NCI-H524 treated with DMSO at 0.1 percent for 48 hours (cell line): ENCODE measurements around the gene UPF3A.
"Not testable (repeated sequence)": the region's sequence is repeated elsewhere in the genome, so short reads cannot be mapped to it uniquely, and the experiment has no call there.

Experiments
- DNase-seq: peaks from one replicate; lab custom pipeline; 2025; lab: John Stamatoyannopoulos, UW

The UPF3A gene

DNA sequence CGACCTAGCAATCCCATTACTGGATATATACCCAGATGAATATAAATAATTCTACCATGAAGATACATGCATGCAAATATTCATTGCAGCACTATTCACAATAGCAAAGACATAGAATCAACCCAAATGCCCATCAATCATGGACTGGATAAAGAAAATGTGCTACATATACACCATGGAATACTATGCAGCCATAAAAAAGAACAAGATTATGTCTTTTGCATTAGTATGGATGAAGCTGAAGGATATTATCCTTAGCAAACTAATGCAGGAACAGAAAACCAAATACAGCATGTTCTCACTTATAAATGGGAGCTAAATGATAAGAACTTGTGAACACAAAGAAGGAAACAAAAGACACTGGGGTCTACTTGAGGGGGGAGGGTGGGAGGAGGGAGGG lies 55.1 kb downstream of the UPF3A start:
- not testable (repeated sequence) for DNase-seq

DNA sequence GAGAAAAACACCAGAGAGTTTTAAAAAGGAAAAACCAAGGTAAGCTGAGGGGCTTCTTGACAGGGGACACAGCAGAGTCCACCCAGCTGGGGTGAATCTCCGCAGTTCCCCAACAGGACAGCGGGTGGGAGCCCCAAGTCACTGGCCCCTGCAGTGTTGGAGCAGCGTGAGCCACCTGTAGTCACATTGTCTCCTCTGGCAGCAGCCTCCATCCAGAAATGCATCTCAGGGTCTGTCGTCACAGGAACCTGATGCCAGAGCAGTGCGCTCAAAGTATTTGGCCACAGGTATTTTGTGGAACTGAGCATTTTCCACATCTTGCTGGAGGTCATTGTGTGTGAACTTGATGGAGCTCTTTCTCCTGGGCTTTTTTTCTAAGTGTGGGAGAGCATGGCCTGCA lies 57.6 kb downstream of the UPF3A start:
- DNase-seq, result no peak

DNA sequence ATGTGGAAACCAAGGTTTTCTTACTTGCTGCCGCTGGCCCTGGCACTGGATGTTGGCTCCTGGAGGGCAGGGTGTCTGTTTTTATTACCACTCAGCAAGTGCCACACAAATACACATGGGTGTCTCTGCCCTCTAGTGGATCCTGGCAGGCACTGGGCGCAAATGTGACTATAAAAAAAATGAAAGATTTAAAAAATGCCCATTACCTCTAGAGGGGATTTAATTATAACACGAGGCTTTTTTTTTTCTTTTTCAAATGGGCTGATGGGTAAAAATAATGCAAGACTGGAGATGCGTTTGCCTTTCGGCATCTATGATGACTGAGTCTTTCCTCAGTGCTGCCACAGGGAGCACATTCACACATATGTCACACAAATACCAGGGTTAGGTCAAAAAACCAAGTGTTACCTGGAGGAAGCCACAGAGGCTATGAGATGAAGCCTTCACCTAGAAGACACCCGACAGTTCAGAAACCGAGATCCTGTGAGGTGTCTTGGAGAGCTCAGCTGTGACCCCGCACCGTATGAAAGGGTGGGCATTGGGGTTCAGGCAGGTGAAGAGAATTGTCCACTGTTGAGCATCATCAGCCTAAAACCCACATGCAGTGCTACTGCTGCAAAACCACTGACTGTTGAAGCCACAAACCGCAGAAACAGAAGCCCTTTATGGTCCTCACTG lies 58.6 kb downstream of the UPF3A start:
- DNase-seq, result no peak

DNA sequence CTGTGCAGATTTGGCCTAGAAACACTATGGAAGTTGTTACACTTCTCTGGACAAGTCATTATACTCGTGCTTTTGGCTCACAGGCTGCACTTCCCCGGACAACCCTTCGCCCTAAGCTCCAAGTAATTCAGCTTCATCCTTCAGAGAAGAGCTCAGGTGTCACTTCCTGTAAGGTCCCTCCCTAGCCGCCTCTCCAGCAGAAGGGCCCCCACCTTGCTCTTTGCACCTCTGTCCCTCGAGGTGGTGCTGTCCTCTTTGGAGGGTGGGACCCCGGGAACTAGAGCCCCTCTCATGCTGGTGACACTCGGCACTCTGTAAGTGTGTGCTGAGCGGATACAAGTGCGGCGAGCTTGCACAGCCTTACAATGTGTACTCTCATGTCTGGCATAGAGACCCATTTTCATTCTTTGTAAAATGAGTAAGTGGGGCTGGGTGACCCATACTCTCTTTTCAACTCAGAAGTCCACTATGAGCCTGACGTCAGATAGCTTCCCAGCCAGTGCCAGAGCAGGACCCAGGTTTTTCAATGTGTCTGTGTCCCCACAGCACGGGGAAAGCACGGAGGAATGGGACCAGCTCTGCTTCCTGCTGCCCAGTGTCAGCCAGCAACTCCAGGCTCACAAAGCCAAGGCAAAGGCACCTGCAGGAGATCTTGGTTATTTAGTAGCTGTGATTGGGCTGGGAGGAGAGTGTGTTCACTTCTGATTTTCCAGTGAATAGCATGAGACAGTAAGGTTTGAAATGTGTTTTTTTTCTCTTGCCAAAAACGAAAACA lies 59.8 kb downstream of the UPF3A start:
- no peak for DNase-seq

DNA sequence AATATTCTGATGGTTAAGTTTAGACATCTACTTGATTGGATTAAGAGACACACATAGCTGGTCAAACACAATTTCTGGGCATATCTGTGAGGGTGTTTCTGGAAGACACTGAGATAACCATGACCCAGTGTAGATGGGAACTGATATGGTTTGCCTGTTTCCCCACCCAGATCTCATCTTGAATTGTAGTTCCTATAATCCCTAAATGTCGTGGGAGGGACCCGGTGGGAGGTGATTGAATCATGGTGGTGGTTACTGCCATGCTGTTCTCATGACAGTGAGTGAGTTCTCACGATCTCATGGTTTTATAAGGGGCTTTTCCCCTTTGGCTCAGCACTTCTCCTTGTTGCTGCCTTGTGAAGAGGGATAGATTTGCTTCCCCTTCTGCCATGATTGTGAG lies 65.9 kb downstream of the UPF3A start:
- not testable (repeated sequence) for DNase-seq

DNA sequence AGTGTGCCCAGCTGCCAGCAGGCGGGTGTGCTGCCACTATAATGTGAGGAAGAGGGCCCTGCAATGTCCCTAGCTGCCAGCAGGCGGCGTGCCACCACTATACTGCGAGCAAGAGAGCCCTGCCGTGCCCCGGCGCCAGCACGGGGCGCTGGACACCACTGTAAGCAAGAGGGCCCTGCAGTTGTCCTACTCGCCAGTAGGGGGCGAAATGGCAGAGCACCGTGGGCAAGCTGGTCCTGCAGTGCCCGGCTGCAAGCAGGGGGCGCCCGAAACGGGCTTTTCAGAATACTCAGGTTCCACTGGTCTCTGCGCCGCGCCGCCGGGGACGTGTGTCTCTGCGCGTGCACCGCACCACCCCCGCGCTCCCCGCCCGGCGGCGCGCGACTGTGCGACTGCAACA lies 71.4 kb downstream of the UPF3A start:
- DNase-seq, result not testable (repeated sequence)

DNA sequence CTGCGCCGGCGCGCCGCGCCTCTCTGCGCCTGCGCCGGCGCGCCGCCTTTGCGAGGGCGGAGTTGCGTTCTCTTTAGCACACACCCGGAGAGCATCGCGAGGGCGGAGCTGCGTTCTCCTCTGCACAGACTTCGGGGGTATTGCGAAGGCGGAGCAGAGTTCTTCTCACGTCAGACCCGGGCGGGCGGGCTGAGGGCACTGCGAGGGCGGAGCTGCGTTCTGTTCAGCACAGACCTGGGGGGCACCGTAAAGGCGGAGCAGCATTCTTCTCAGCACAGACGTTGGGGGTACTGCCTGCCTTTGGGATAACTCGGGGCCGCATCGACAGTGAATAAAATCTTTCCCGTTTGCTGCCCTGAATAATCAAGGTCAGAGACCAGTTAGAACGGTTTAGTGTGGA lies 72.0 kb downstream of the UPF3A start:
- not testable (repeated sequence) for DNase-seq
